ENCODE measurements around the gene CSPG4.
"Not testable (repeated sequence)": the region's sequence is repeated elsewhere in the genome, so short reads cannot be mapped to it uniquely, and the experiment has no call there.

The CSPG4 gene, protein sequence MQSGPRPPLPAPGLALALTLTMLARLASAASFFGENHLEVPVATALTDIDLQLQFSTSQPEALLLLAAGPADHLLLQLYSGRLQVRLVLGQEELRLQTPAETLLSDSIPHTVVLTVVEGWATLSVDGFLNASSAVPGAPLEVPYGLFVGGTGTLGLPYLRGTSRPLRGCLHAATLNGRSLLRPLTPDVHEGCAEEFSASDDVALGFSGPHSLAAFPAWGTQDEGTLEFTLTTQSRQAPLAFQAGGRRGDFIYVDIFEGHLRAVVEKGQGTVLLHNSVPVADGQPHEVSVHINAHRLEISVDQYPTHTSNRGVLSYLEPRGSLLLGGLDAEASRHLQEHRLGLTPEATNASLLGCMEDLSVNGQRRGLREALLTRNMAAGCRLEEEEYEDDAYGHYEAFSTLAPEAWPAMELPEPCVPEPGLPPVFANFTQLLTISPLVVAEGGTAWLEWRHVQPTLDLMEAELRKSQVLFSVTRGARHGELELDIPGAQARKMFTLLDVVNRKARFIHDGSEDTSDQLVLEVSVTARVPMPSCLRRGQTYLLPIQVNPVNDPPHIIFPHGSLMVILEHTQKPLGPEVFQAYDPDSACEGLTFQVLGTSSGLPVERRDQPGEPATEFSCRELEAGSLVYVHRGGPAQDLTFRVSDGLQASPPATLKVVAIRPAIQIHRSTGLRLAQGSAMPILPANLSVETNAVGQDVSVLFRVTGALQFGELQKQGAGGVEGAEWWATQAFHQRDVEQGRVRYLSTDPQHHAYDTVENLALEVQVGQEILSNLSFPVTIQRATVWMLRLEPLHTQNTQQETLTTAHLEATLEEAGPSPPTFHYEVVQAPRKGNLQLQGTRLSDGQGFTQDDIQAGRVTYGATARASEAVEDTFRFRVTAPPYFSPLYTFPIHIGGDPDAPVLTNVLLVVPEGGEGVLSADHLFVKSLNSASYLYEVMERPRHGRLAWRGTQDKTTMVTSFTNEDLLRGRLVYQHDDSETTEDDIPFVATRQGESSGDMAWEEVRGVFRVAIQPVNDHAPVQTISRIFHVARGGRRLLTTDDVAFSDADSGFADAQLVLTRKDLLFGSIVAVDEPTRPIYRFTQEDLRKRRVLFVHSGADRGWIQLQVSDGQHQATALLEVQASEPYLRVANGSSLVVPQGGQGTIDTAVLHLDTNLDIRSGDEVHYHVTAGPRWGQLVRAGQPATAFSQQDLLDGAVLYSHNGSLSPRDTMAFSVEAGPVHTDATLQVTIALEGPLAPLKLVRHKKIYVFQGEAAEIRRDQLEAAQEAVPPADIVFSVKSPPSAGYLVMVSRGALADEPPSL (N-terminal part only)

DNA sequence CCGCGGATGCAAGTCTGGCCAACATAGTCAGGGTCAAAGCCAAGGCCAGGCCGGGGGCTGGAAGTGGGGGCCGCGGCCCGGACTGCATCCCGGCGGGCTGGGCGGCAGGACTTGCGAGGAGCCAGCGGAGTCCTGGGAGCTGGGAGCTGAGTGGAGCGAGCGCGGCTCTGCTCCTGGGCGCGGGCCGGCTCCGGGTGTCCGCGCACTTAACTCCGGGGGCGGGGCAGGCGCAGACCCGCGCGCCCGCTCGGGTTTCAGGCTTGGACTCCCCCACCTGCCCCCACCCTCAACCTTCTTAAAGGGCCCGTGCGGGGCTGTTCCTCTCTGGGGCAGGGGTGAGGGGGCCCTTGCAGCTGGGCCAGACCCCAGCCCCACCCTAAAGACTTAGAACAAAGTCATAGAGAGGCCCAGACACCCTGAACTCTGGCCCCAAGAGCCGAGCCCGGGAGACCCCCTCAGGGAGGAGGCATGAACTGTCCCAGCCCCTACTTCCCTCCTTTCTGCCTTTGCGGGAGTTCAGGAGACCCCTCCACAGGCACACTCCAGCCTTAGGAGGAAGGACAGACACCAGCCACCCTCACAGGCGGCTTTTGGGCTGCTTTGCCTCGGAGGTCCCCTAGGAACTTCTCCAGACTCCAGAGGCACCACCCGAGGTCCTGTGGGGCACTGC lies at the start of gene CSPG4:
CSPG4 (minus strand) TSS at position 181 of the 670 bp plus-strand sequence; CDS start at position 88, 93 bp downstream.
- DNase-seq (ENCODE audit: low read depth): no peak

DNA sequence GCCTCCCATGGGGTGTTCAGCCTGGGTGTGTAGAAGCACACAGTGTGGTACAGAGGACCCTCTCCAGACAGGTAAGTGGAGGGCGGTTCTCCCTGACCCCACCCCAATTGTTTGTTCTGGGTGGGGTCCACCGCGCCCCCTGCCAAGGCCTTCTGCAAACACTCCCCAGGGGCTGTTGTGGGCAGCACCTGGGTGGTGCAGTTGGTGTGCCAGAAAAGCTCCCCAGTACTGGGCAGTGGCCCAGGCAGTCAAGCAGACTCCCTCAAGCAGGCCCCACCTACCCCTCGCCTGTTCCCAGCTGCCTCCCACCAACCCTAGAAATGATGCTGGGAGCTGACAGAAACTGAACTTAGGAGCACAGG lies 49.7 kb upstream of the CSPG4 start:
- not testable (repeated sequence) for DNase-seq (ENCODE audit: low read depth)

DNA sequence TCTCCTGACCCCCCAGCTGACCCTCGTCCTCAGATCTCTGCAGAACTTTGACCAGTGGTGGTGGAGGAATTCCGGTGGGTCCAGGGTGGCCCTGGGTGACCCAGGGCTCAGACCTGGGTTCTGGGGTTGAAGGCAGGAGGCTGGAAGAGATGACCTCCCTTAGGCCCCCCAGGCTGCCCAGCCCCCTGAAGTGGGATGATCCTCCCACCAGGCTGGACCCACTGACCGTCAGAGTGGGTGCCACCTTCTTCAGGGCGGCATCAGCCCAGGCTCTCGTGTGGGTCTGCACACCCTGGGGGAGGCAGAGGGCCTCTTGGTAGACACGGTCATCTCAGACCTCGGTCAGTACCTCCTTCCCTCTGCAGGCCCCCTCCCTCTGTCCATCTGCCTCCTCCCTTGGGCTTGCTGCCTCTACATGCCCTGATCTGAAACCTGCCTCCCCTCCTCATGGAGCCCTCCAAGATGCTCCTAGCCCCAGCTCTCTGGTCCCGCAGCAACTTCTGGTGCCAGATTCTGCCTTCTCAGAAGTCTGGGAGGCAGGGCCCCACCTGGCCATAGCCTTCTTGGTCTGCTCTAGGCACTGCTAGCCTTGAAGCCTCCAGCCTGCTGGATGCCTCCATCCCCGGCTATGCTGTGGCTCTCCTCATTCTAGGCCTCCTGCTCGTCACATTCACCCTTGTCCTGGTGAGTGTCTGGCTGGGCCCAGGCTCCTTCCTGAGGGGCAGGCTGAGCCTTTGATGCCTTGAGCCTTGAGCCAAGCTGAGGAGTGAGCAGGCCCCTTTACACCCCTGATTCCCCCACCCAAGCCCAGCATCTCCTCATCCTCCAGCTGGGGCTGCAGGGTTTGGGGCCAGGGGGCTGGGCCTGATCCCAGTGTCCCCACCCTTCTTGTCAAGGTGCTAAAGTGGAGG lies 49.1 kb upstream of the CSPG4 start:
- no peak for DNase-seq (ENCODE audit: low read depth)

DNA sequence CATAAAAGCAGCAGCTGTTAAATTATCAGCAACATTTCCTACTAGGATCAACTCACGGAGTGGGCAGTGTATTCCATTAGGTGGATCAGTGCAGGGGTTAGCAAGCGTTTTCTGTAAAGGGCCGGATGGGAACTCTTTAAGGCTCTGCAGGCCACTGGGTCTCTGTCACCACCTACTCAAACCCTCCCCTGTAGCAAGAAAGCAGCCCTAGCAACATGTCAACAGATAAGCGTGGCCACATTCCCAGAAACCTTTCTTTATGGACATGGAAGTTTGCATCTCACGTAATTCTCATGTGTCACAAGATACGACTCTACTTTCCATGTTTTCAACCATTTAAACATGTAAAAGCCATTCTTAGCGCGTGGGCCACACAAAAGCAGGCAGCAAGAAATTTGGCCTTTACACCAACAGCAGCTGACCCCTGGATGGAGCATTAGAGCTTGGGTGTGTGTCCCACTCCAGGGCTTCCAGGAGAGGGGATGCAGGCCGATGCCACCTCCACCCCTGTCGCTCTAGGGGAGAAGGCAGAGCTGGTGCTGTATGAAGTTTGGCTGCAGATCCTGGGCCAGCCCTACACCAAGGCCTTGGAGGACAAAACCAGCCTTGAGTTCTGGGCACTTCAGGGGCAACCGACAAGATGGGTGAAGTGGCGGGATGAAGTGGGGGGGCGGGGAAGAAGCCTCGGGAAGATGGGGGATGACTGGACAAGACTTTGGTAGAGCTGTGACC lies 48.2 kb upstream of the CSPG4 start:
- no peak for DNase-seq (ENCODE audit: low read depth)

DNA sequence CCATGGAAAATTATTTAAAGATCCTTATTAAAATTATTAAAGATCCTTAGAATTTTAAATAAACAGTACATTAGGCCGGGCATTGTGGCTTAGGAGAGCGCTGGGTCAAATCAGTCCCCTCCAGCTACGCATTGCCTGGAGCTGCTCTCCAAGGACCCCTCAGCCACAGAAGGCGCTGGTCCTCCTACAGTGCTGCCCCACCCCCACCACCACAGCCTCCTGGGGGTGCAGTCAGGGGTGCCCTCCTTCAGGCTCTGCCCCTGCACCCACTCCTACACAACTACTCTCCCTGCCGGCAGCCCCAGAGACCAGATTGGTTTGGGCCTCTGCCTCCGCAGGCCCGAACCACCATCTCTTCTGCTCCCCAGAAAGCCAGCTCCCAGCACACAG lies 47.5 kb upstream of the CSPG4 start:
- DNase-seq (ENCODE audit: low read depth): not testable (repeated sequence)

DNA sequence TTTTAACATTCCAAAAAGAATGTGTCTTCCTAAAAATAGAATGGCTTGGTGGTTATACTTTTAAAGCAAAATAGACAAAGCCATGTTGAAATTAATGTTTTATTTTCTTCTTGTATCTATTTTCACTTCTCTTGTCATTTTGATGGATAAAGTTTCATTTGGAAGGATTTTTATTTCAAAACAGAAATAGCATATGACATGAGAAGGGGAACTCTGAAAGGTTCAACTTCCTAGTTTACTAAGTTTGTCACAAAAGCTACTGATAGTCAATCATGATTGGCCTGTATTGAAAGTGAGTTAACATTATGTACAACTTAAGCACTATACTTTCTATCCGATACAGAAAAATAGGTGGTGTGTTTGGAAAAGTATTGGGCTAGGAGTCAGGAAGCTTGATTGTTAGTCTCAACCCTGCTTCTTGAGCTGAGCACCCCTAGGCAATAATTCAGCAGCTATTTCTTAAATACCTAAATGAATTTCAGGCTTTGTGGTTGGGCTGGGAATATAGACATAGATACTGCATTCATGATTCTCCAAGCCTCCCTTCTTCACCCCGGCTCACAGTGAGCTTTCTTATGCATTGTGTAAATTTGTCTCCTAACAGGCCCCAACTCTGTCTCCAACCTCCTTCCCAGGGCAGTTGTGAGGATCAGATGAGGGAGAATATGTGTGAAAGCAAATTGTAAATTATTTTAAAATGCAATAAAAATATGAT lies 46.9 kb upstream of the CSPG4 start:
- DNase-seq (ENCODE audit: low read depth): no peak

DNA sequence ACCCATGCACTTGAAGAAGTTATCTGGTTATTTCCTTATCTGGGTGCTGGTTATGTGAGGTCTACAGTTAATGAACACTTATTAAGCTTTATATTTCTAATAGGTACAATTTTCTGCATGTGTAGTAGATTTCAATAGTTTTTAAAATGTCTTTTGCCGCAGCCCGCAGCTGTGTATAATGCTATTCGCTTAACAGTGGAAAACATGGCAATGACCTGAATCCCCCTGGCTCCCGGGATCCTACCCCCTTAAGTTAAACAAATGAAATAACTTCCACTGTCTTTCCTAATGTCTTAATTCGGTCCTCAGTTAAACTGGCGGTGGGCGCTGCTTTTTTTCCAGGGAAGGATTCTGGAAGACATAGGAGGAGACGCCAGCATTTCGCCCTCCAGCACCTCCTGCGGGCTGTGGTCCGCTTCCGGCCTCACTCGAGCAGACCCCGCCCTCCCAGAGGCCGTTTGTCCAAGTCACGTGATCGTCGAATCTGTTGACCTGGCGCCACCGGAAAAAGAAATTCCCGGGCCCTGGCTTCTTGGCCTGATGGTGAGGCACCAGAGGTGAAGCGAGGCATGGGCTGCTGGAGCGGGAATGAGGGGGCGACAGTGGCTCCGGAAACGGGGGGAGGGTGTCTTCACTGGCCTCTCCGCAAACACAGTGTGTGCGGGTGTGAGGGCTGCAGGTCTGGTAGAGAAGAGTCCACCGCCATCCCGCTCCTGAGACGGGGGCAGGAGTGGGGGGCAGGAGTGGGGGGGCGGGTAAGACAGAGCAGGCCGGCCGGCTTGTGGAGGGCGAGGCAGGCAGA lies 45.6 kb upstream of the CSPG4 start:
- peak; percentile 88 for DNase-seq (ENCODE audit: low read depth)

DNA sequence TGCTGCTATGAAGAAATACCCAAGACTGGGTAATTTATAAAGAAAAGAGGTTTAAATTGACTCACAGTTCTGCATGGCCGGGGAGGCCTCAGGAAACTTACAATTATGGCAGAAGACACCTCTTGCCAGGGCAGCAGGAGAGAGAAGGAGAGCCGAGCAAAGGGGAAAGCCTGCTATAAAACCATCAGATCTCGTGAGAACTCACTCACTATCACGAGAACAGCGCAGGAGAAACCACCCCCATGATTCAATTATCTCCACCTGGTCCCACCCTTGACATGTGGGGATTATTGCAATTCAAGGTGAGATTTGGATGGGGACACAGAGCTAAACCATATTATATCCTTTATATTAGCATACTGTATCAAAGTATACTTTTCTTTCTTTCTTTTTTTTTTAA lies 42.2 kb upstream of the CSPG4 start:
- DNase-seq (ENCODE audit: low read depth): not testable (repeated sequence)

DNA sequence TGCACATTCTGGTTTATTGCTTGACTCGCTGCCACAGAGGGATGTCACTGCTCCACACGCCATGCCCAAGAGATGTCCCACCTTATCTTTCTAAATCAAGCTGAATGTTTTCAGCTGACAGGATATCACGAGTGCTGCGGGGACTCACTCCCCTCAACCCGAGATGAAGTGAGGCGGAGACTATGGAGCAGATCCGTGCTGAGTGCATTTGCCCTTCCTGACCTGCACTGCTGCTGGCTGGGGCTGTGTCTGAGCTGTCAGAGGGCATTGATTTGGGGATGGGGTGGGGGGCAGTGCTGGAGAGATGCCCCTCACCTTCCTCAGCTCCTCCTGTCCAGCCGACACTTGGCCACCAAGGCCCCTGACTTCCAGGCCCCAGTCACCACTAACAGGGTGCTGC lies 40.5 kb upstream of the CSPG4 start:
- no peak for DNase-seq (ENCODE audit: low read depth)

DNA sequence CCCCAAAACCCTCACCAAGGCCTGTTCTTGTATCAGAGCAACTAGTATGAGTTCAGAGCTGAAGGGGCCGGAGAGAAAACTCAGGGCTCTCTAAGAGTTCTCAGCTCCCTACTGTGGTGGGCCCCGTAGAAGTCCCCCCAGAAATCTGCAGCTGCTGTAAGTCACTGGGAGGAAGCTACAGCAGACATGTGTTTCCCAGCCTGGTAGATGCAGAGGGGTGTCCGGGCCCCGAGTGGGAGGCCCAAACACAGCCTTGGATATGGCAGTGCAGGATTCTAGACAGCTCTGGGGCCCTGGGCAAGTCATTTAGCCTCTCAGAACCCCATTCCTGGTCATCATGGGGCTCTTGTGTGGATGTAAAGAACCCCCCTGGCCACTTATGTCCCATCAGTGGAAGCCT lies 39.2 kb upstream of the CSPG4 start:
- DNase-seq (ENCODE audit: low read depth): no peak

DNA sequence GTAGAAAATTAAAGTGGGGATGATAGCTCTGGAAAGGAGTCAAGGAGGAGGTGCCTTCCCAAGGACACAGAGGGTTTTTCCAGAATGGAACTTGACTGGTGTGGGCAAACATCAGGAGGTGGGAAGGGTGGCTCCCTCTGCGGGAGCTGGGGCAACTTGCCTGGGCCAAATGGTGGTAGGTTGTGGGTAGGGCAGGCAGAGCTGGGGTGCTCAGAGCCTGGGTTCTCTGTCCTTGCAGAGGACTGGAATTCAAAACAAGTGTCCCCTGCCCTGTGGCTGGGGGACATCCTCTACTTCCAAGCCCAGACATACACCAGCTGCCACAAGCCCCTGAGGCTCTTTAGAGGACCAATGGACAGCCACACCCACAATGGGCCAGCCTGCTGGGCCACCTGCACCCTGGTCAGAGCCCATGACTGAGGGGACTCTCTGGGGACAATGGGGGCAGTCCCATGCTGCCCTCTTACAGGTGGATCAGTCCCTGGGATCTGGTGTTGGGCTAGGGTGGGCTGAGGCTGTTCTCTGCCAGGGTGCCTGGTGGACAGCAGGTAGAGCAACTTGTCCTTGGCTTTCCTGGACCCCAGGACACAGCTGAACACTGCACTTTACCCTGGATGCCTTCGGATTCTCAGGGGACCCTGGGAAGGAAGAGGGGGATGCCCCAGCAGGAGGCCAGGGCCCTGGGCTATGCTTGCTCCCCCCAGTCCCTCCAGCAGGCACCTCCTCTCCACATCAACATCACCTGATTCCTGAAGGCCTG lies 38.6 kb upstream of the CSPG4 start:
- DNase-seq (ENCODE audit: low read depth): no peak

DNA sequence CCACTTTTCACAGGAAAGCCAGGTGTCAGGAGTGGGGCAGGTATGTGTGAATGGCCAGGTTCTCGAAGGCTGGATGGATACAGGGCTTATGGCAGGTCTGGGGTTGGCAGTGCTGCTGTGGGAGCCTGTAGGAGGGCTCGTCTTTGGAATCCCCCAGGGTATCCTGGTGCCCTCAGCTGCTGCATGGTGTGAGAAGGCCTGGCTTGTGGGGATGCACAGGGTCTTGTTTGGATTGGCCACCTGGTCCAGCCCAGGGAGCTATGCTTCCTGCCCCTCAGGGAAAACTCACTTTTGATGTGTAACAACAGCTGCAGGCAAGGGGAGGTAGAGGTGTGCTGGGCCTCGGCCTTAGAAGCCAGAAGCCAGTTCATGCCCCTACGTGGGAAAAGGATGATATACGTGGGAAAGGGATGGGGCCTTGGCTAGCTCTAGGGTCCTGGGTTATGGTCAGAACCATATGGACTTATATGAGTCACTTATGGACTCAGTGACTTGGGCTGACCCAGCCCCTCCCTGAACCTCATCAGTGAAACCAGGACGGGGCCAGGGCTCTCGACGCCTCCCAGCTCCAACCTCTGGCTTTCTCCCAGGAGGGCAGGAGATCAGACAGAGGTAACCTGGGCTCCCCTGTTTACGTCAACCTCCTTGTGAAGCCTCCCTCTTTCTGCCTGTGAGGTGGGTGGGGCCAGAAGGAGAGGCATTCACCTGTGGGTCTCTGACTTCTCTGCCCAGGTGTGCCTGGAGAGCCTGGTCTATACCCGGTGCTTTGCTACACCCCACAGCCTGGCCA lies 37.8 kb upstream of the CSPG4 start:
- no peak for DNase-seq (ENCODE audit: low read depth)

DNA sequence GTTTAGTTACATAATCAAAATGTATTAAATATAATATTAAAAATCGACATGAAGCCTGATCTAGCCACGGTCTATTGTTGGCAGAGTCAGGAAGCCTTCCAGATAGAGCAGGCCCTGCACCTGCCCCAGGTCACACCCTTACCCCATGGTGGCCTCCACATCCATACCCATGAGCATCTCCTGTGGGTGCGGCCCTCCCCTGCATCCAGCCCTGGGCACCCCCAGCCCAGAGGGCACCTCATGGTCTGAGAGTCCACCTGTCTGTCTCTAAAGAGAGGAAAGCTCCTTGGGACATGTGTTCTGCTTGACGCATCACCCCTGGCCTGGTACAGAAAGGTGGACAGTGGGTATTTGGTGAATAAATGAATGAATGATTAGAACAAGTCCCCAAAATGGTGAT lies 37.2 kb upstream of the CSPG4 start:
- no peak for DNase-seq (ENCODE audit: low read depth)

DNA sequence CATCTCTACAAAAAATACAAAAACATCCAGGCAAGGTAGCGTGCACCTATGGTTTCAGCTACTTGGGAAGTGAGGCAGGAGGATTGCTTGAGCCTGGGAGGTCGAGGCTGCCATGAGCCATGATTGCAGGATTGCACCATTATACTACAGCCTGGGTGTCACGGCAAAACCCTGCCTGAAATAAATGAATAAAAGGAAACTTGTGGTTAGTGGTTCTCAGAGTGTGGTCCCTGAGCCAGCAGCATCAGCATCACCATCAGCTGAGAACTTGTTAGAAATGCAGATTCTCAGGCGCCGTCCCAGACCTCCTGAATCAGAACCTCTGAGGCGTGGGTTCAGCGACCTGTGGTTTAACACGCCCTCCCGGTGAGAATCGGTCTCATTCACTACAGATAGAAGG lies 36.2 kb upstream of the CSPG4 start:
- not testable (repeated sequence) for DNase-seq (ENCODE audit: low read depth)

DNA sequence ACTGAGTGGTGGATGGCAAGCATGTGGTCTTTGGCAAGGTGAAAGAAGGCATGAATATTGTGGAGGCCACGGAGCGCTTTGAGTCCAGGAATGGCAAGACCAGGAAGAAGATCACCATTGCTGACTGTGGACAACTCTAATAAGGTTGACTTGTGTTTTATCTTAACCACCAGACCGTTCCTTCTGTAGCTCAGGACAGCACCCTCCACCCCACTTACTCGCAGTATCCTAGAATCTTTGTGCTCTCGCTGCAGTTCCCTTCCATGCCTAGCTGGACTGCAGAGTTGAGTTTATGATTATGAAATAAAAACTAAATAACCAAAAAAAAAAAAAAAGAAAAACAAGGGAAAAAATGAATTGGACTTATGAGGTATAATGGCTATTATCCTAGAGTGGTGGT lies 34.5 kb upstream of the CSPG4 start:
- not testable (repeated sequence) for DNase-seq (ENCODE audit: low read depth)

DNA sequence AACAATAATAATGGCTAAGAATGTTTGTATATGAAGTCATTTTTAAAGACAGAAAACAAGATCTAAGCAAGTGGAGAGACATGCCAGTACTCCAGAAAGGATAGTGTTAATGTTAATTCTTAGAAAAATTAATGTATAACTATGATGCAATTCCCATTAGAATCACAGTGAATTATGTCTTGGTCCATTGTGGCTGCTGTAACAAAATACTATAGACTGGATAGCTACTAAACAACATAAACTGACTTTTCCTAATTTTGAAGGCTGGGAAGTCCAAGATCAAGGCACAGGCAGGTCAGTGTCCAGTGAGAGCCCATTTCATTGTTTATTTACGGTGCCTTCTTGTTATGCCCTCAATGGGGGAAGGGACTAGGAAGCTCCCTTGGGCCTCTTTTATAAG lies 32.7 kb upstream of the CSPG4 start:
- DNase-seq (ENCODE audit: low read depth): no peak

DNA sequence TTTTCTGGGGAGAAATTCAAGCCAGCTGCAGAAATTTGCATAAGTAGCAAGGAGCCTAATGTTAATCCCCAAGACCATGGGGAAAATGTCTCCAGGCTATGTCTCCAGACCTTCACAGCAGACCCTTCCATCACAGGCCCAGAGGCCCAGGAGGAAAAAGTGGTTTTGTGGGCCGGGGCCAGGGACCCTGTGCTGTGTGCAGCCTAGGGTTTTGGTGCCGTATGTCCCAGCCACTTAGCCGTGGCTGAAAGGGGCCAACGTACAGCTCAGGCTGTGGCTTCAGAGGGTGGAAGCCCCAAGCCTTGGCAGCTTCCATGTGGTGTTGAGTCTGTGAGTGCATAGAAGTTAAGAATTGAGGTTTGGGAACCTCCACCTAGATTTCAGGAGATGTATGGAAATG lies 29.7 kb upstream of the CSPG4 start:
- not testable (repeated sequence) for DNase-seq (ENCODE audit: low read depth)
